Measurements from ENCODE around the gene SRC. TPM values are rescaled to one million over a fixed set of nuclear protein-coding genes. Genes with fewer than 3 reads are reported as not detected.

SRC gene
- total and polyA plus RNA-seq, 2 donors (not counting 3 experiments of a cell fraction or from before 2014, with no cell fraction given), result 22.6 to 29.4 TPM

- H2AFZ ChIP-seq (ENCODE audit: low read depth, low read length), result no peak overlapping the region
- DNase-seq (ENCODE audit: low read depth, low spot score), result no peak
- ChIA-PET CTCF (no interaction called here), POLR2A (no interaction called here)
- no peaks in the 10 kb centered on the region for H3K4me1 ChIP-seq (ENCODE audit: control insufficient read depth, extremely low read depth, insufficient read depth, low read length)
- dilution Hi-C loops (cut with MboI; ENCODE audit: extremely low pct_ligation_motif_present, low sequenced_read_pairs) (no loop called here), intact Hi-C loops (cut with micrococcal nuclease) (no loop called here)
- no peaks in the 10 kb centered on the region for H3K79me2 ChIP-seq (ENCODE audit: control insufficient read depth, insufficient read depth, low read length)
- no peak overlapping the region for H3K27ac ChIP-seq (ENCODE audit: insufficient read depth, low read depth, low read length)
- H3K9me1 ChIP-seq (replicated peaks; ENCODE audit: control insufficient read depth, extremely low read depth, insufficient read depth, low read length), result no peaks in the 10 kb centered on the region
- no TSS peak for BruUV-seq (replicated peaks)
- TF ChIP-seq POLR2AphosphoS5 (IDR thresholded peaks at IDR 0.05; ENCODE audit: insufficient read depth, low read depth, low read length) (no peak), MYC (IDR thresholded peaks at IDR 0.05; ENCODE audit: low read depth, low read length) (no peak), JUN (IDR thresholded peaks at IDR 0.05; ENCODE audit: borderline replicate concordance, insufficient read depth, insufficient read length, low read depth) (no peak), EZH2 (IDR thresholded peaks at IDR 0.05; ENCODE audit: borderline replicate concordance, low read depth, low read length, severe bottlenecking) (no peak), GATA2 (IDR thresholded peaks at IDR 0.05; ENCODE audit: insufficient read depth, insufficient read length, low read depth, low read length) (no peak), MAX (IDR thresholded peaks at IDR 0.05; ENCODE audit: insufficient read depth, insufficient read length) (no peak), FOS (IDR thresholded peaks at IDR 0.05; ENCODE audit: borderline replicate concordance, insufficient read depth, low read length) (no peak), POLR2A (IDR thresholded peaks at IDR 0.05; ENCODE audit: low read depth, low read length) (no peak)
- TF ChIP-seq, protein P1, sequence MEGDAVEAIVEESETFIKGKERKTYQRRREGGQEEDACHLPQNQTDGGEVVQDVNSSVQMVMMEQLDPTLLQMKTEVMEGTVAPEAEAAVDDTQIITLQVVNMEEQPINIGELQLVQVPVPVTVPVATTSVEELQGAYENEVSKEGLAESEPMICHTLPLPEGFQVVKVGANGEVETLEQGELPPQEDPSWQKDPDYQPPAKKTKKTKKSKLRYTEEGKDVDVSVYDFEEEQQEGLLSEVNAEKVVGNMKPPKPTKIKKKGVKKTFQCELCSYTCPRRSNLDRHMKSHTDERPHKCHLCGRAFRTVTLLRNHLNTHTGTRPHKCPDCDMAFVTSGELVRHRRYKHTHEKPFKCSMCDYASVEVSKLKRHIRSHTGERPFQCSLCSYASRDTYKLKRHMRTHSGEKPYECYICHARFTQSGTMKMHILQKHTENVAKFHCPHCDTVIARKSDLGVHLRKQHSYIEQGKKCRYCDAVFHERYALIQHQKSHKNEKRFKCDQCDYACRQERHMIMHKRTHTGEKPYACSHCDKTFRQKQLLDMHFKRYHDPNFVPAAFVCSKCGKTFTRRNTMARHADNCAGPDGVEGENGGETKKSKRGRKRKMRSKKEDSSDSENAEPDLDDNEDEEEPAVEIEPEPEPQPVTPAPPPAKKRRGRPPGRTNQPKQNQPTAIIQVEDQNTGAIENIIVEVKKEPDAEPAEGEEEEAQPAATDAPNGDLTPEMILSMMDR (IDR thresholded peaks at IDR 0.05; ENCODE audit: extremely low read depth in 1 of 2, insufficient read depth in 1 of 2, low read depth in 1 of 2, low read length in 2 of 2), result no peak
- H3K9me3 ChIP-seq (replicated peaks; ENCODE audit: control insufficient read depth, insufficient read depth, low read length), result no peaks in the 10 kb centered on the region
- no peaks in the 10 kb centered on the region for H4K20me1 ChIP-seq (replicated peaks; ENCODE audit: control insufficient read depth, extremely low read depth, insufficient read depth, low read length)
- no peaks in the 10 kb centered on the region for H3K36me3 ChIP-seq (ENCODE audit: control insufficient read depth in 2 of 2, extremely low read depth in 1 of 2, insufficient read depth in 2 of 2, low read length in 2 of 2)
- no peak overlapping the region for H3K4me3 ChIP-seq (replicated peaks in 1 of 3; ENCODE audit: insufficient read depth in 1 of 3, low read depth in 1 of 3, low read length in 3 of 3)
- peaks cover 7 to 21% of the 10 kb centered on the region in 2 experiments for H3K27me3 ChIP-seq (ENCODE audit: control insufficient read depth in 2 of 2, insufficient read depth in 2 of 2, low read length in 2 of 2)
- no peak overlapping the region for H3K4me2 ChIP-seq (ENCODE audit: insufficient read depth, low read length)
- FAIRE-seq, result no peak
- no peak overlapping the region for H3K9ac ChIP-seq (replicated peaks; ENCODE audit: extremely low read depth, insufficient read depth, low read length)
Measured at GRCh38 chr20:37430044-37430443, 84.1 kb downstream of the SRC start.

All from endothelial cell of umbilical vein (primary cell).